ENCODE measurements around the gene BTBD6.

BTBD6 gene

DNA sequence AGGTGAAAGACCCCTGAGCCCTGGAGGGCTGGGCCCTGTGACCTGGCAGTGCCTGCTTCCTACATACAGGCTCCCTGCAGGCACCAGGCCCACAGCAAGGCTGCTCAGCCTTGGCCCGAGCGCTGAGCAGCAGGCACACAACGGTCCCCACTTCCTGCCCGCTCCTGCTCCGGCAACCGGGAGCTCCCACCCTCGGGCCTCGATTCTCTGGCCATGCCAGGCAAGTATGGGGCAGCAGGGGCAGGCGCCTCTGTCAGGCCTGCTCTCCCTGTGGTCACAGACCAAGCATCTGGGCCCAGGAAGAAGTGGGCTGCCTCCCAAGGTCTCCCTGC, 36.6 kb upstream of the BTBD6 start:
- DNase-seq = no peak

DNA sequence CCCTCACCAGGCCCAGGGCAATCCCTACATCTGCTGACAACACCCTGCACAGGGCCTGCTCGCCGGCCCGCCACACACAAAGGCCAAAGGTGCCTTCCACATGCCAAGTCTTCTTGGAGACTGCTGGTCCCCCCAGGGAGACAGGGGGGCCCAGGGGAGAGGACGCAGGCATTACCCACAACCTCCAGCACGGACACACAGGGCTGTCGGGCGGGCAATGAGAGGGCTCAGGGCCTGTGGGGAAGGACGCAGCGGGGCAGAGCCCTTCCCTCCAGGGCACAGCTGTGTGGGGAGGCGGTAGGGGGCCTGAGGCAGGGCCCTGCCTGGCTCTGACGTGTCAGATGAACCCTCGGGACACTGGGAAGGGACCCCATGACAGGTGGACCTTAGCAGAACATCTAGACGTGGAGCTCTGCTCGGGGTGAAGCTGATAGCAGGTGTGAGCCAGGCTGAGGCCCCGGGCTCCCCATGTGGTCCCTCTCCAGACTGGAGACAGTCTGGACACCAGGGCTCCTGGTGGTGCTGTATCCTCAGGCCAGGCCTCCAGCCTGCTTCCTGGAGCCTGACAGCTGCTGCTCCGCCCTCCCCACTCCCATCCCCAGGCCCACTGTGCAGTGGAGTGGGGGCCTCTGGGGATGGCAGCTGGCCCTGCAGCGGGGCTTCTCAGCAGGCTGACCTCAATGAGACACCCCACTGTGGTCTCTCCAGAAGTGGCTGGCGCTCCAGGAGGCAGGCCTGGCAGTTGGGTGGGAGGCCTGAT, 35.6 kb upstream of the BTBD6 start:
- DNase-seq = peak; percentile 80

DNA sequence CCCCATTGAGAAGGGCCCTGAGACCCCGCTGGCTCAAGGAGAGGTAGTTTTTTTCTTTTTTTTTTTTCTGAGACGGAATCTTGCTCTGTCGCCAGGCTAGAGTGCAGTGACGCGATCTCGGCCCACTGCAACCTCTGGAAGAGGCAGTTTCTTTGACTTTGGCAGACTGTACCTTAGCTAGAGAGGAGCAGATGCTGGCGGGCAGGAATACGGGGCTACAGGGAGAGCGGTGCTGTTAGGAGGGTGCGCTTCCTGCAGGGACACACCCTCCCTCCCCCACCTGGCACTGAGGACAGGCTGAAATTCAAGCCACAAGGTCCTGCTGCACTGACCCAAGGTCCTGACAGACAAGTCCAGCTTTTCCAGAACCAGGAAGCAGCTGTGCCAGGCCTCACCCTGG, 35.0 kb upstream of the BTBD6 start:
- peak; percentile 63 for DNase-seq

DNA sequence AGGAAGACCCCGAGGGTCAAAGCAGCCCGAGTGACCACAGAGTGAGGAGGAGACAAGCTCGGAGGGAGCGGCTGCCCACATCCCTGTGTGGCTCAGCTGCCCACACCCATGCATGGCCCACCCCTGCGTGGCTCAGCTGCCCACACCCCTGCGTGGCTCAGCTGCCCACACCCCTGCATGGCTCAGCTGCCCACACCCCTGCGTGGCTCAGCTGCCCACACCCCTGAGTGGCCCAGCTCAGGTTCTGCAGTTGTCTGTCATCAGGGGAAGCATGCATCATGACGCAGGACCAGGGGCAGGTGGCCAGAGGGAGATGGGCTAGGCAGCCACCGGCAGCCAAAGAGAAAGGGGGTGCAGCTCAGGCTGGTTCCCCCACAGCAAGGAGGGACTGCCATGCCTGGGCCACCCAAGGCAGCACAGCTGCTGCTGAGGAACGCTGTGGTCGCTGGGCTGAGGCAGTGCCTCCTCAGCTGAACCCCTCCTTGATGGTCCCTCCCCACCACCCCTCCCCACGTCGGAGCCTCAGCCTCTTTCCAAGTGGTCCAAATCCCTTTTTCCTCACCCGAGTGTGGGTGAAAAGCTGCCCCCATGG, 33.9 kb upstream of the BTBD6 start:
- no peak for DNase-seq

DNA sequence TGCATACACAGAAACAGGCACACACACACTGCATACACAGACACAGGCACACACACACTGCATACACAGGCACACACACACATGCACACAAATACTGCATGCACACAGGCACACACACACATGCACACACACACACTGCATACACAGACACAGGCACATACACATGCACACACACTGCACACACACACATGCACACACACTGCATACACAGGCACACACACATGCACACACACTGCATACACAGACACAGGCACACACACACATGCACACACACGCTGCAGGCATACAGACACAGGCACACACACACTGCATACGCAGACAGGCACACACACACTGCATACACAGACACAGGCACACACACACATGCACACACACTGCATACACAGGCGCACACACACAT, 32.7 kb upstream of the BTBD6 start:
- no peak for DNase-seq

DNA sequence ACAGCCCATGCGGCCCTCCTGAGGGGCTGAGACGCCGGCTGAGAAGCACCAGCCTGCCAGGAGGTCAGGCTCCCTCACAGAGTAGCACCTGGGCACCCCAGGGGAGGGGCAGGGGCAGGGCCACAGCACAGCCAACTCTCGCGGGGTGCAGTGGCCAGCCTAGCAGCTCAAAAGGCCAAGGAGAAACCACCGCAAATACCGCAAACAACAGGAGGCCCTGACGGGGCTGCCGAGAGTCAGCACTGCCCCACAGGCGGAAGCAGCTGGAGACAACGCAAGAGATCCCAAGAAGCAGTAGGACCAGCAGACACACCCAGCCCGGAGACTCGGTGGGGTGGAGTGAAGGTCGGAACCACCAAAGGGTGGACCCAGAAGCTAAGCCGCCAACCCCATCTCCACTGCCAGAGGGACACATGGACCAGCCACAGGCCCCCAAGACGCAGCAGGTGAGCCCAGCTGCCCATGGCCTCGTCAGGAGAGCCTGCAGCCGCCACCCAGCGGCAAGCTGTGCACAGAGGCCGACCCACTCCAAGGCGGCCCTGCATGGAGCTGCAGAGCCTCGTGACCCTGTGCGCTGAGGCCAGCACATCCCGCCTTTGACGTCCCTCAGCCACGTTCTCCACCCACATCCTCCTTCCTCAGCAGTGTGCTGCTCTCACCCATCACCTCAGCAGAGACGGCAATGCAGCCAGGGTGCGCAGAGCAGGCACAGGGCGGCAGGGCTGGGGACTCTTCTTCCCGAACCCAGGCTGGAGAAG, 31.7 kb upstream of the BTBD6 start:
- DNase-seq = no peak

DNA sequence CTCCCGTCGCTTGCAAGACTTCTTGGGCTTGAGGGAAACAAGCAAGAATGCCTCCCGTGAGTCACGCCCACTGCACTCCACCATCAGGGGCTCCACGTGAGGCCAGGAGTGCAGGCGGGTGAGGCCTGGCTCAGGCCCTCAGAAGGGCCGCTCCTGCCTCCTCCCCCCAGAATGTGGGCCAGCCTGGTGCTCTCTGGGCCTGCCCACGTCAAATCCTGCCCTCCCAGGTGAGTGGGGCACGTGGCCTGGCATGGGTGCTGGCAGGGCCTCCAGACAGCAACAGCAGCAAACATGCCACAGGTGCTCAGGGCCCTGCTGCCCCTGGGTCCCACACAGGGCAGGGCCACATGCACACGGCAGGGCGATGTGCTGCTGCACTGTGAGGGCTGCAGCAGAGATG, 30.6 kb upstream of the BTBD6 start:
- DNase-seq = no peak

DNA sequence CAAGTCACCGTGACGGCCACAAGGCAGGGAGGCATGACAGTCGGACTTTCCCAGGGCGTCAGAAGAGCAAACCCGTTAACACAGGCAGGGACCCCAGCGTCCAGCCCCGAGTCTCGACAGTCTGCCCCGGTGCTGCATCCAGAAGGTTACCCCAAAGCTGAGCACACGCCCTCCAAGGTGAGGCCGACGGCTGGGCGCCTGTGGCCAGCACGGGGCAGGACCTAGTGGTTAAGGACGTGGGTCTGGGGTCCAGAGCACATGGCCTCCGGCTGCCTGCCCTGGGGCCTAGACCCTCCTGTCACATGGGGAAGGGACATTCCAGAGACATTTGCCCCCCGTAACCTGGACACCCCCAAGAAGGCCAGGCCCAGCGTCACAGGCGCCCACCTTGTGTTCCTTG, 29.7 kb upstream of the BTBD6 start:
- no peak for DNase-seq

DNA sequence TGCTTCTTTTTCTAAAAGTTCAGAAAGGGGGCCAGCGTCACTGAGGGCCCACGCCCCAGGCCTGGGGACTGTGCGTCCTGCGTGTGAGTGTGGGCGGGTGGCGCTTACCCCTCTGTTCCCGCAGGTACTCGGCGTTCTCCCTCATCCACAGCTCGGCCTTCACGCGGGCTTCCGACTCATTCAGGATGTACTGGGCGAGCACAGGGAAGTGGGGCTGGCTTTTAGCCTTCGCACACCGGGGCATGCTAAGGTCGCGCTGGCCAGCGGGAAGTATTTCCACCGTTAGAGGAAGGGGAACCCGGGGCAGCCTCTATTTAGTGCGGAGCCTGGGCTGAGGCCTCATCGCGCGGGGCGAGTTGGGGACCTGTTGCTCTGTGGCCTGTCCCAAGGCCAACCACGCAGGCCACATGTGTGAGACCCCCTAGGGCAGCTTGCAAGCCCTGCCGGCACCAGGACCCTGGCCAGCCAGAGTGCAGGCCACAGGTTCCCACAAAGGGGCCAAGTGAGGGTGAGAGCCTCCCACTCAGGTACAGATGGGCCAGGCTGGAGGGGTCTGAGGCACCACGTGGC, 29.2 kb upstream of the BTBD6 start:
- DNase-seq = no peak

DNA sequence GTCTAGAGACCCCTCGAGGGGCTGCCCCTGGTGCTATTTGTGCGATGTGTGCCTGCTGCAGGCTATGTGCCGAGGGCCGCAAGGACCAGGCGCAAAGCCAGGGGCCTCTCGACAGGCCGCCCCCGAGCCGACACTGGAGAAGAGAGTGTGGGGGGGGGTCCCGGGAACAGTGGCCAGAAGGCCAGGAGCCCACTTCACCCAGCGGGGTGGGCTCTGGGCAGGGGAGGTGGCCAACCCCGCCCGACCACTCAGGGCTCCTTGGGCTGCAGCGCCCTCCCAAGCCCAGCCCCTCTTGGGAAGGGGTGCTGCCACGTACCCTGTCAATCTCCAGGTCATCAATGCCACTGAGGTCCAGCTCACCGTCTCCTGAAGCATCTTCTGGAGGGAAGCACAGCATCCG, 28.6 kb upstream of the BTBD6 start:
- no peak for DNase-seq

DNA sequence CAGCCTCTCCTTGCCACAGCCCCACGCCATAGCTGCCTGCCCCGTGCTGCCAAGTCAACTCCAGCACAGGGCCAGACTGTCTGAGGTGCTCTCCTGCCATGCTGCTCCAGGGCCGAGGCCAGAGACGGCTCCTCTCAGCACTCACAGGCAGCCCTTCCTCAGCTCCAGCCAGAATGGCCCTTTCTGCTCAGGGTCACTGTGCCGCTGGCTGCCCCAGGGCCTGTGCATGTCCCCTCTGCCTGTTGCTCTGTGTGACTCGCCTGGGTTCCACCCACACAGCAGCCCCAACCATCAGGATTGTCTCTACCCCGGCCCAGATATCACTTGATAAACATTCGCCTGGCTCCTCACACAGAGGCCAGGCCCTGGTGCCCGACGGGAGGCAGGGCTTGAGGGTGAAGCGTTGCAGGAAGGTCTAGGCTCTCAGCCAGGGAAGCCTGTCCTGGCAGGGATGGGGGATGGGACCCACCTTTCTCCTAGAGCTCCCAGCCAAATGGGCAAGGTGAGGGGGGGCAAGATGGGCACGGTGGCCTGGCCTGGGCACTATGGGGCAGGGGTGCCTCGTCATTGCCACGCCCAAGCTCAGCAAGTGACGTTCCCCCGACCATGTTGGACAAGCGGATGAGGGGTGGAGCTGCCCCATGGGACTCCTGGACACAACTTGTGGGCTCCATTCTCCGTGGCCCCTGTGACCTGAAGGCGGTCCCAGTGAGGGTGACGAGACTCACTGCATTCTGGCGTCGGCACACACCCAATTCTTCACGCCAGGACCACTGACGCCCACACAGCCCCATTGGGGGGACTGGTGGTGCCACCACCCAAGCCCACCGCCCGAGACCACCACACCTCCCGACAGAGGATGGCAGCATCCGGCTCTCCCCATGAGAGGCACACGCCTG, 27.4 kb upstream of the BTBD6 start:
- no peak for DNase-seq

DNA sequence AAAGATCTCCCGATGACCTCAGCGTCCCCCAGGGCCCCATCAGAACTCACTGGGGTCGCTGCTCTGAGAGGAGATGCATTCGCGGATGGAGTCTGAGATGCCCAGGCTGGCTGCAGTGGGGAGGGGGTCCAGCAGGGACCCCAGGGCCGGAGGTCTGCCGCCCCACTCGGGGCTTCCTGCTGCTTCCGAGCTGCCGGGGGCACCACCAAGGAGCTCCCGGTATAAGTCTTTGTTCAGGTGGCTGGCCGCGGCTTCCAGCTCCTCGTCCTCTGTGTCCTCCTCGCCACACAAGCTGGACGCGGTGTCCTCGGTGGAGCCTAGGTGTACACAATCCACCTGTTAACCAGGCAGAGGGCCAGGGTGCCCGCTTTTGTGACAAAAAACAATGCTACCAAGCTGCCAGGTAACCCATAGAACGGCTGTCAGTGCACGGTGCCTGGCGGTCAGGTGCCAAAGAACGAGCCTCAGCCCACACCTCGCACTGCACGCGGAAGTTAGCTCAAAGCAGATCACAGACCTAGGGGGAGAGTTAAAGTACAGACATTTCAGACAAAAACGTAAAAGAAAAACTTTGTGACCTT, 26.6 kb upstream of the BTBD6 start:
- no peak for DNase-seq

DNA sequence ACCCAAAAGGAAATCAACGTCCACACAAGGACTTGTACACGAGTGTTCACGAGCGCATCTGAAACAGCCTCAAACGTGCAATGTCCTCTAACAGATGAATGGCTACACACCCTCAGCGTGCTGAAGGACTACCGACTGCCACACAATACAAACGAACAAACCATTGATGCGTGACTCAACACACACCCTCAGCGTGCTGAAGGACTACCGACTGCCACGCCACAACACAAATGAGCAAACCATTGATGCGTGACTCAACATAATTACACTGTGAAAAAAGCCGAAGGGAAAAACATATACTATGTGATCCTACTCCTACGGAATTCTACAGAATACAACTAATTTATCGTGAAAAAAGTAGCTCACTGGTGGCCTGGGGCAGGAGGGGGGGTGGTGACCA, 25.1 kb upstream of the BTBD6 start:
- no peak for DNase-seq

DNA sequence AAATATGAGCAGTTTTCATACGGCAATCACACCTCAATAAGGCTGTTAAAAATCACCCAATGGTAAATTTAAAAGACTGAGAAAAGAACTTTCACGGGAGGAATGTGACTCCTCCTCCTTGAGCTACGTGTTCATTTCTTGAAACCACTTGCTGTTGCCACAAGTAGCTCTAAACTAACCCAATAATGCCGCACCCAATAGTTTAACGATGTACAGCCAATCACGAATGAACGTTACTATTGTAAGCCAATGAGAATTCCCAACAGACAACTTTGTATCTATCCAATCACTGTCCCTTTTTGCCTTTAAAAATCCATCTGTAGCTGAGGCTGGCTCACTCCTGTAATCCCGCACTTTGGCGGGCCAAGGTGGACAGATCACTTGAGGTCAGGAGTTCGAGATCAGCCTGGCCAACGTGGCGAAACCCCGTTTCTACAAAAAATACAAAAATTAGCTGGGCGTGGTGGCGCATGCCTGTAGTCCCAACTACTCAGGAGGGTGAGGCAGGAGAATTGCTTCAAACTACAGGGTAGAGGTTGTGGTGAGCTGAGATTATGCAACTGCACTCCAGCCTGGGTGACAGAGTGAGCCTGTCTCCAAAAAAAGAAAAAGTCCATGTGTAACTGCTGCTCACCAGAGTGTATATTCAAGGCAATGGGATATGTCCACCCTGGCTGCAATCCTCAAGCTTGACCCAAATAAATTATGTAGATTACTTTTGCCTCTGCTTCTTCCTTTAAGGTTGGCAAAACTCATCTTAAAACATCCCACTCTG, 24.4 kb upstream of the BTBD6 start:
- DNase-seq = no peak

DNA sequence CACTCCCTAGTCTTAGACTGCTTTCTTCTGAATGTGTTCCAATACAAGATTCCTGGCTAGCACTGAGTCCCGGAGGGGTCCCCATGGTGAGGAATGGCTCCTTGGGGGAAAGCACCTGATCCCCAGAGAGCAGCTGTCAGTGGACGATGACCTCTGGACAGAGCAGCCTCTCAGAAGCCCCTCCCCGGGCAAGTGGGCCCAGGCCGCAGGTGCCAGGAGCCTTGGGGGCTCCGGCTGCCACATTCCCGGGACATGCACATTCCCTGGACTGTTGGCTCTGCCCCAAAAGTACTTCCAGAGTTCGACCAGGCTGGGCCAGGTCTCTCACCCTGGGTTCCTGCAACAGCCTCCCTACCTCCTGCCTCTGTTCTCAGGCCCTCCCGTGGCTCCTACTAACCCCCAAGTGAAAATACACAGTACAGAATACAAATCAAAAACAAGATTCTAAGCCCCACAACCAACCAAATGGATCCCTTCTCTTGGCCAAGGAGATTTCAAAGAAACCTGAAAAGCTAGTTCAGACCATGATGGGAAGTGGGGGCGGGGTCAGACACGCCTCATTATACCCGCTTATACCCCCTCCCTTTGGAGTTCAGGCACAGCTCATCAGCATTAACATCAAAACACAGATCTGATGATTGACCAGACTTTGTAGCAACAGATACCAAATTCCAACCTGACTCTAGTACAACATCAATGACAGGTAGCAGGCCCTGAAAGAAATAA, 23.3 kb upstream of the BTBD6 start:
- no peak for DNase-seq

DNA sequence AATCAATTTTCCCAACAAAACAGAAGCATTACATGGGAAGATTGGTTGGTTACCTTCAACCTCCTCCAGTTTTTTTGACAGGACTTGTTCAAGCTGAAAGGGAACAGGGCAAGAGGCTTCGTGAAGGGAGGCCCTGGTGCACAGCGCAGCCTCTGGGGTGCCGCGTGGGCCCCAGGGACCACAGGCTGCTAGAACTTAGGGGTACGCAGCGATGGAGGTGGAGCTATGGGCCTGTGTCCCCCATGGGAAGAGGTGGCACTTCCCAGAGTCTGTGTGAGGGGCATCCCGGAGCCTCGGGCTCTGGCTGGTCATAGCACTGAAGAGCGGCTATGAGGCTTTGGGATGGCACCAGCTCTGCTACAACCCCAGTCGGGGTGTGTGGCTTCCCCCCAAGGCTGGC, 22.1 kb upstream of the BTBD6 start:
- no peak for DNase-seq

DNA sequence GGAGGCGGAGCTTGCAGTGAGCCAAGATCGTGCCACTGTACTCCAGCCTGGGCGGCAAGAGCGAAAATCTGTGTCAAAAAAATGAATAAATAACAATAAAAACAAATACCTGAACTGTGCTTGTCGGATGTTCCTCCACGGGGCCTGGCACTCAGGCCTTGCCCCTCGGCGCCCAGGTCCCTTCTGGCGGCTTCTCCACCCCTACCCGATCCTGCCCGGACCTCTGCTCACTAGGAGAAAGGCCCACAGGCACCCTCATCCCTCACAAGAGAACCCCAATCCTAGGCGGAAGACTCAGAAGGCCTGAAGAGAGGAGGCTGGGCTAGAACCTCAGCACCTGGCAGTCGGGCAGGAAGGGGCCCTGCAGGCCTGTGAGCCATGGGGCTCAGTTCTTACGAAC, 21.0 kb upstream of the BTBD6 start:
- DNase-seq = no peak

DNA sequence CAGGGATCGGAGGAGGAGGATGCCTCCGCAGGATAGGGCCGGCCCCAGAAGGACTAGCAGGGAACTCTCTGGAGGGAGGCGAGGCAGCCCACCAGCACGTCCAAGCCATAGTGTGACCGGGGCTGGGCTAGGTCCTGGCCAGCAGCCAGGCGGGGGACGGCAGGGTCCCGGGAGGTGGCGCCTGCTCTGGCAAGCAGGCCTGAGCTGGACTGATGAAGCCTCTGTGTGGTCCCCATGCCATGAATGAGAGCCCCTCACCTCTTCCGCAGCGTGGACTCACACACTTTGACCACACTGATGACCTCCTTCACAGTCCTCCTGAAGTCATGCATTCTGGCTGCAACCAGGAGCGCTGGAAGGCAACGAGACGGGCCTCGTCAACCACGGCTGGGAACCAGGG, 19.8 kb upstream of the BTBD6 start:
- DNase-seq = no peak

DNA sequence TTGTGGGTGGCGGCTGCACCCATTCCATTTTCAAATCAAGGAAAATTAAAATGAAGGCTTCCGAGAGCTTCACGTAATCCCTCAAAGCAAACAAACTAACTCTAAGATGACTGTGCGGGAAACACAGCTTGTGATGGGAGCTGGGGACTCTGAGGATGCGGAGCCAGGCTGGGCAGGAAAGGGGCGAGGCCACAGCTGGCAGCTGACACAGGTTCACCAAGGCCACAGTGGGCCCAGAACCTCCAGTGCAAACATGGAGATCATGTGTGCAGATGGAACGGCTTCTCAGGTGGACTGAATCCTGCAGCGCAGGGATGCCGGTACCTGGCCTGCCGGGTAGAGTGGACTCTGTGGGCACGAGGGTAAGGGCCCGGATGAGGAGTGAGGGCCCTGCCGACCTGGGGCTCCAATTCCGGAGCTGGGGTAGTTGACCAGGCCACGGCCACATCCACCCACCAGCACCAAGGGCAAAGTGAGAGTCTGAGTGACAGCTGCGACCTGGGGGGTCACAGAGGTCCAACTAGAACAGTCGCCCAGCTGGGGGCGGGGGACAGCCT, 19.2 kb upstream of the BTBD6 start:
- no peak for DNase-seq

DNA sequence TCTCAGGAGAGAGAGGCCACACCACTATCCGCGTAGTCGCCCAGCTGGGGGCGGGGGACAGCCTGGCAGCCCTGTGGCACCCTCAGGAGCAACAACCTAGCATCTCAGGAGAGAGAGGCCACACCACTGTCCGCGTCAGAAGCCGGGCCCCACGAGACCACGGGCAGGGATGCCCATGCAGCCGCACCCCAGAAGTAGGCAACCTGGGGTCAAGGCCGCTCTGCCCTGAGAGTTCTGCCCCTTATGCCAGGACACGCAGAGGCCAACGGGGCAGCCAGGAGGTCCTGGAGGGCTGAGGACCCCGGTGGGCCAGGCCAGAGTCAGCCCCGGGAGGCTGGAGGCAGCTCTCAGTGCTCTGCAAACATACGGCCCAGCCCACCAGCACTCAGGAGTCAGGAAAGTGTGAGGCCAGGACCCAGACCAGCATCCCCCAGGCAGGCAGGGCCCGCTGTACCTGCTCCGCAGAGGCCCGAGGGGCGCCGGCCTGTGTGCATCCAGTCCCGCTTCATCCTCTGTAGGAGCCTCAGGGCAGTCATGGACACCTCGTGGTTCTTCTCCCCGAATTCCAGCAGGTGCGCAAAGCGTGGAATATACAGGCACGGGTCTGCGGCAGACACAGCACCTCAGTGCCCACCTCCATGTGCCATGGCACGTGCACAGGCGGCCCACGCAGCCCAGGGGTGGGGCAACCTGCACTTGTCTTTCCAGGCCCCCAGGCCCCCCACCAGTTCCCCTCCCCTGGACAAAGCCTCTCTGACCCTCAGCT, 7.3 kb upstream of the BTBD6 start:
- DNase-seq = no peak

All from NCI-H345 (cell line).